GM19372 (cell line): ENCODE measurements around the gene SF3B5.
A peak's percentile ranks its signal among the peaks of the same experiment; 100 is the strongest.
"Not testable (repeated sequence)": the region's sequence is repeated elsewhere in the genome, so short reads cannot be mapped to it uniquely, and the experiment has no call there.

Experiments
- ATAC-seq: cut with Tn5 transposase; IDR thresholded peaks from one replicate; pipeline ENCODE4 v1.9.1; 2021; ENCODE audit warnings: mild to moderate bottlenecking, low read depth, moderate library complexity; ENCODE audit not compliant: unreplicated experiment

SF3B5 gene

DNA sequence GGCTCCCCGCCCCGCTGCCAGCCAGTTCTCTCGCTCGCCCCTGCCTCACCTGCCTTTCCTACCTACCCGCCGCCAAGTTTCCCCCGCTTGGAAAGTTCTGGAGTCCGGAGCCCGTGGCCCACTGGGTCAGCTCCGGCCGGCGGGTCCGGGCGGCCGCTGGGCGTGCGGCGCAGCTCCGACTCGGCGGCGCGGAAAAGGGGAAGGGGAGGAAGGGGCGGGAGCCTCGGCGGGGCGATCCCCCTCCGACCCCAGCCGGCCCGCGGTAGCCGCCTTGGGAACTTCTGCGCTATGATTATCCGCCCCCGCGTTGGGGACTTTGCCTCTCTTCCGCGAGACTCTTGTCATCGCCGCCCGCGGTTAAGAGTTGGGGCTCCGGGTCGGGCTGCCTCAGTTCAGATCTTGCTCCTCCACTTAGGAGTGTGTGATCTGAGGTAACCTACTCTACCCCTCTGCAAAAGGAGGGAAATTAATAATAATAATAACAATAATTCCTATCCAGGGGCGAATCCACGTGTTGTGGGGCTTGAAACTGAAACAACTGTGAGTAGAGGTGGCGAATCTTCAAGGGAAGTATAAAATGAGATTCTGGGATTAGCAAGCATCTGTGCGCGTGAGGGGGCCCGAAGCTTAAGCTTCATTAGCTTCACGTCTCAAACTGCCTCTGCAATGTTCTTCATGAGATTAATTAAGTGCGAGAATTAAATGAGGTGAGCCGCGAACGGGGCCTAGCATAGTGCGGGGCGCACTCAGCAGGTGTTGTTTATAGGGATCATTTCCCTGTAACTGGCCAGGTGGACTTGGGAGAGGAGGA lies 30.8 kb downstream of the SF3B5 start:
- ATAC-seq: peak; percentile 18

DNA sequence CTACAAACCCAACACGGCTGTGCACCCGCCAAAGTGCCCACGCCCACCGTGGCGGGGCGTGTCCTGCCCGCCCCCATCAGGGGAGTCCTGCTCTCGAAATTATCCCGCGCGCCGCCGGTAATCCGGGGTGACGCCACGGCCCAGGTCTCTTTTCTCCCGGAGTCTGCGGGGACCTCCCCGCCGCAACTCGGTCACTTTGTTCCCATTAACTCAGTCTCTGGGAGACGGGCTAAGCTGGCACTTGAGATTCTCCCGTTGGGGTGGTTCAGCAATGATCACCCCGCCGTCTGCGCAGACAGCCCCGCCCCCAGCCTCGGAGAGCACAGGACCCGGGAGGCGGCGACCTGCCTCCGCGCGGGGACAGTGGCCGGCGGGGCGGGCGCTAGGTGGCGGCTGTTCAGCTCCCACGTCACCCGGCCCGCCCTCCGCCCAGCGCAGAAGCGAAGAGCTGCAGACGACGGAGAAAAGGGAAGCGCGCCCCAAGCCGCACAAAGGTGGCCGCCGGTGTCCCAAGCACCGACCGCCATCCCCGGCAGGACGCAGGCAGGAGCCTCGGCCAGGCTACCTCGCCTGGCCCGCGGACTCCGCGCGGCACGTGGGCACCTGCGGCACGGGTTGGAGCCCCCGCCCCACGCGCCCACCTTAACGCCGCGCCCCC lies 31.5 kb downstream of the SF3B5 start:
- peak; percentile 81 for ATAC-seq

GRCh38 chr6:144063246-144063743 lies 32.1 kb downstream of the SF3B5 start:
- peak; percentile 0 for ATAC-seq

DNA sequence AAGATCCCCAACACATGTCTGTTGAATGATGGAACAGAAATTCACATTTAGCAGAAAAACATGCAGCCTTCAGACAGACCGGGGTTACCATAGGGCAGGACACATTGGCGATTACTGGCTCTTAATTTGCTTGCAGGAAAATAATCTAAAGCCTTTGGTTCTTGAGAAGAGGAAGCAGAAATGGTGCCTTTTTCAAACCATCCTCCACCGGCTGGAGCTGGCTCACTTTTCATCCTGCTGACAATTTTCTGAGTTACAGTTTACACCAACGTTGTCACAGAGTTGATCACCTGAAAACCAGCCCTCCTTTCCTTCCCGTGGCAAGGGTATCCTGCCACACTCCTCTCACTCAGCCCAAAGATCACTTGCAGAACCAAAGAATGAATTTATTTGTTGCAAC lies 32.6 kb downstream of the SF3B5 start:
- ATAC-seq: no peak

DNA sequence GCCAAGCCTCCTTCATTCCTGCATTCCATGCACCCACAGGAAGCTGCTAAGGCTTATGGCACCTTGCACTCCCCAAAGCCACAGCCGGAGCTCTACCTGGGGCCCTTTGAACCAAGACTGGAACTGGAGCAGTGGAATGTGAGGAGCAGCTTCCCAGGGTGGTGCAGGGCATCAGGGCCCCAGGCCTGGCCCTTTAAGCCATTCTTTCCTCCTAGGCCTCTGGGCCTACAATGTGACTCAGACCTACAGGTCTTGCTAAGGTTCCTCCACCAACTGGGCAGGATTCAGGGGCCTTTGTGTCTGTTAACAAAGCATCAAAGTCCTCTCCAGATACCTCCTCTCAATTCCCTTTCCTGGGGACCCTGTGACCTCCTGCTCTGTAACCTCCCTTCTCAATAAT lies 36.2 kb downstream of the SF3B5 start:
- no peak for ATAC-seq

GRCh38 chr6:144055121-144055931 lies 40.0 kb downstream of the SF3B5 start:
- ATAC-seq: peak; percentile 85

- no peak for ATAC-seq
Measured at GRCh38 chr6:144053601-144054000, 41.8 kb downstream of the SF3B5 start.

GRCh38 chr6:144052488-144052887 lies 42.9 kb downstream of the SF3B5 start:
- ATAC-seq: no peak

DNA sequence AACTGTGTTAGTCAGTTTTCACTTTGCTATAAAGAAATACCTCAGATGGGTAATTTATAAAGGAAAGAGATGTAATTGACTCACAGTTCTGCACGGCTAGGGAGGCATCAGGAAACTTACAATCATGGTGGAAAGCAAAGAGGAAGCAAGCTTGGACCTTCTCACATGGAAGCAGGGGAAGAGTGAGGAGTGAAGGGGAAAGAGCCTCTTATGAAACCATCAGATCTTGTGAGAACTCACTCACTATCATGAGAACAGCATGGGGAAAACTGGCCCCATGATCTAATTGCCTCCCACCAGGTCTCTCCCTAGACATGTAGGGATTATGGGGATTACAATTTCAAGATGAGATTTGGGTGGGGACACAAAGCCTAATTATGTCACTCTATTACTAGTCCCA lies 46.0 kb downstream of the SF3B5 start:
- no peak for ATAC-seq

DNA sequence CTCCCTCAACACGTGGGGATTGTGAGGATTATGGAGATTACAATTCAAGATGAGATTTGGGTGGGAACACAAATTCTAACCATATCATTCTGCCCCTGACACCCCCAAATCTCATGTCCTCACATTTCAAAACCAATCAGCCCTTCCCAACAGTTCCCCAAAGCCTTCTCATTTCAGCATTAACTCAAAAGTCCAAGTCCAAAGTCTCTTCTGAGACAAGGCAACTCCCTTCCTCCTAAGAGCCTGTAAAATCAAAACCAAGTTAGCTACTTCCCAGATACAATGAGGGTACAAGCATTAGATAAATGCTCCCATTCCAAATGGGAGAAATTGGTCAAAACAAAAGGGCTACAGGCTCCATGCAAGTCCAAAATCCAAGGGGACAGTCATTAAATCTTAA lies 47.7 kb downstream of the SF3B5 start:
- no peak for ATAC-seq

DNA sequence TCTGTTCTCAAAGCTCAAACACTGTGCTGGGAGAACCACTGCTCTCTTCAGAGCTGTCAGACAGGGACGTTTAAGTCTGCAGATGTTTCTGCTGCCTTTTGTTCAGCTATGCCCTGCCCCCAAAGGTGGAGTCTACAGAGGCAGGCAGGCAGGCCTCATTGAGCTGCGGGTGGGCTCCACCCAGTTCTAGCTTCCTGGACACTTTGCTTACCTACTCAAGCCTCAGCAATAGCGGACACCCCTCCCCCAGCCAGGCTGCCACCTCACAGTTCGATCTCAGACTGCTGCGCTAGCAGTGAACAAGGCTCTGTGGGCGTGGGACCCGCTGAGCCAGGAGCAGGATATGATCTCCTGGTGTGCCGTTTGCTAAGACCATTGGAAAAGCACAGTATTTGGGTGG lies 48.7 kb downstream of the SF3B5 start:
- not testable (repeated sequence) for ATAC-seq

DNA sequence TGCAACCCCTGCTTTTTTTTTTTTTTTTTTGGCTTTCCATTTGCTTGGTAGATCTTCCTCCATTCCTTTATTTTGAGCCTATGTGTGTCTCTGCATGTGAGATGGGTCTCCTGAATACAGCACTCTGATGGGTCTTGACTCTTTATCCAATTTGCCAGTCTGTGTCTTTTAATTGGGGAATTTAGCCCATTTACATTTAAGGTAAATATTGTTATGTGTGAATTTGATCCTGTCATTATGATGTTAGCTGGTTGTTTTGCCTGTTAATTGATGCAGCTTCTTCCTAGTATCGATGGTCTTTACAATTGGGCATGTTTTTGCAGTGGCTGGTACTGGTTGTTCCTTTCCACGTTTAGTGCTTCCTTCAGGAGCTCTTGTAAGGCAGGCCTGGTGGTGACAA lies 50.4 kb downstream of the SF3B5 start:
- not testable (repeated sequence) for ATAC-seq
